ENCODE results near the gene EXOSC9.

- peak; percentile 55 for TF ChIP-seq CTCF (IDR thresholded peaks at IDR 0.05; ENCODE audit: borderline replicate concordance, extremely low read depth, low read length, poor library complexity, severe bottlenecking)
- no peak for TF ChIP-seq EZH2 (IDR thresholded peaks at IDR 0.05; ENCODE audit: borderline replicate concordance, low read depth, low read length, severe bottlenecking)
Measured at GRCh38 chr4:121822796-121823504, 21.8 kb downstream of the EXOSC9 start.
